OCI-LY1 (cell line): ENCODE results near the gene UBE2H.
"Not testable (repeated sequence)": the region's sequence is repeated elsewhere in the genome, so short reads cannot be mapped to it uniquely, and the experiment has no call there.

Experiments
- H2AFZ ChIP-seq: fragments of 200-600 bp; sonication (generic), shearing (Covaris generic); 2 replicates; pipeline ENCODE4 v1.6.0; 2014; ENCODE audit warnings: antibody characterized with exemption, mild to moderate bottlenecking, low read length
- H3F3A ChIP-seq: fragments of 200-600 bp; sonication (generic), shearing (Covaris generic); 2 replicates; pipeline ENCODE4 v1.6.0; 2014; ENCODE audit warnings: mild to moderate bottlenecking, antibody characterized with exemption, low read length, moderate library complexity; ENCODE audit not compliant: insufficient read depth
- H3K27ac ChIP-seq: fragments of 200-600 bp; sonication (generic); 2 replicates; pipeline ENCODE4 v1.5.1; 2014; ENCODE audit warnings: low read length, mixed run types, mild to moderate bottlenecking, low read depth; ENCODE audit not compliant: poor library complexity, severe bottlenecking
- H3K27me3 ChIP-seq: fragments of 200-600 bp; sonication (generic); 2 replicates; pipeline ENCODE4 v1.6.0; 2014; ENCODE audit warnings: antibody characterized with exemption, mild to moderate bottlenecking, low read length, moderate library complexity; ENCODE audit not compliant: insufficient read depth
- H3K36me3 ChIP-seq: fragments of 200-600 bp; sonication (generic); 2 replicates; pipeline ENCODE4 v1.6.1; 2014; ENCODE audit warnings: mild to moderate bottlenecking, antibody characterized with exemption, low read length, moderate library complexity, mixed read lengths; ENCODE audit not compliant: insufficient read depth
- H3K4me1 ChIP-seq: fragments of 200-600 bp; sonication (generic); 2 replicates; pipeline ENCODE4 v1.5.1; 2014; ENCODE audit warnings: mild to moderate bottlenecking, low read length, moderate library complexity; ENCODE audit not compliant: insufficient read depth, severe bottlenecking
- H3K4me2 ChIP-seq: fragments of 200-600 bp; sonication (generic), shearing (Covaris generic); 2 replicates; pipeline ENCODE4 v1.6.1; 2014; ENCODE audit warnings: low read length
- H3K4me3 ChIP-seq: fragments of 200-600 bp; sonication (generic); 2 replicates; pipeline ENCODE4 v1.5.1; 2014; ENCODE audit warnings: low read length, low read depth, mild to moderate bottlenecking, mixed read lengths; ENCODE audit not compliant: poor library complexity, severe bottlenecking
- H3K79me2 ChIP-seq: fragments of 200-600 bp; shearing (Covaris generic); 2 replicates; pipeline ENCODE4 v1.6.1; 2016; ENCODE audit warnings: mixed run types, low read length, mixed read lengths; ENCODE audit not compliant: insufficient read depth
- H3K9ac ChIP-seq: fragments of 200-600 bp; sonication (generic), shearing (Covaris generic); 2 replicates; pipeline ENCODE4 v1.6.1; 2014; ENCODE audit warnings: mild to moderate bottlenecking, low read length, mixed read lengths
- H3K9me2 ChIP-seq: fragments of 200-600 bp; sonication (generic), shearing (Covaris generic); 2 replicates; pipeline ENCODE4 v1.6.1; 2014; ENCODE audit warnings: low read depth, mild to moderate bottlenecking, low read length, mixed read lengths
- H3K9me3 ChIP-seq: fragments of 200-600 bp; shearing (Covaris generic); 2 replicates; pipeline ENCODE4 v1.6.1; 2014; ENCODE audit warnings: low read length, mixed read lengths
- H4K20me1 ChIP-seq: fragments of 200-600 bp; sonication (generic), shearing (Covaris generic); 2 replicates; pipeline ENCODE4 v1.6.0; 2016; ENCODE audit warnings: mild to moderate bottlenecking, low read length; ENCODE audit not compliant: insufficient read depth
- CTCF ChIP-seq: fragments of 200-600 bp; sonication (generic), shearing (Covaris generic); IDR thresholded peaks from 2 replicates; pipeline ENCODE4 v1.5.1; 2017; ENCODE audit warnings: mild to moderate bottlenecking, antibody characterized with exemption, low read length, moderate library complexity, mixed read lengths
- EZH2 ChIP-seq: fragments of 200-600 bp; sonication (generic), shearing (Covaris generic); IDR thresholded peaks from 2 replicates; pipeline ENCODE4 v1.8.0; 2017; ENCODE audit warnings: borderline replicate concordance, mixed run types, mild to moderate bottlenecking, antibody characterized with exemption, low read length, moderate library complexity, mixed read lengths

The UBE2H gene

GRCh38 chr7:129796186-129796775, 156.5 kb downstream of the UBE2H start:
- no peak overlapping the region for H3K4me3 ChIP-seq
- no peak overlapping the region for H2AFZ ChIP-seq
- H3F3A ChIP-seq: no peaks in the 10 kb centered on the region
- H4K20me1 ChIP-seq: no peaks in the 10 kb centered on the region
- H3K9me3 ChIP-seq: no peaks in the 10 kb centered on the region
- no peak overlapping the region for H3K27ac ChIP-seq
- TF ChIP-seq EZH2 (no peak), CTCF (no peak)
- H3K36me3 ChIP-seq: no peaks in the 10 kb centered on the region
- no peaks in the 10 kb centered on the region for H3K79me2 ChIP-seq
- H3K9me2 ChIP-seq: no peaks in the 10 kb centered on the region
- peaks cover 11% of the 10 kb centered on the region; the same call in 1 of the 2 replicates for H3K27me3 ChIP-seq
- no peak overlapping the region for H3K9ac ChIP-seq
- H3K4me1 ChIP-seq: no peaks in the 10 kb centered on the region
- H3K4me2 ChIP-seq: no peak overlapping the region

- H3K4me3 ChIP-seq, H3K4me1 ChIP-seq, H3F3A ChIP-seq, H3K4me2 ChIP-seq, H3K79me2 ChIP-seq, H3K9me3 ChIP-seq, H4K20me1 ChIP-seq, H3K9ac ChIP-seq, H3K27ac ChIP-seq, H3K9me2 ChIP-seq, H2AFZ ChIP-seq, H3K36me3 ChIP-seq: not testable (repeated sequence)
- H3K27me3 ChIP-seq: peaks cover 11% of the 10 kb centered on the region; the same call in 1 of the 2 replicates
Measured at GRCh38 chr7:129794461-129794860, 158.3 kb downstream of the UBE2H start.

- Histone ChIP-seq H3K27me3 (peaks cover 11% of the 10 kb centered on the region; the same call in 1 of the 2 replicates), H3F3A (no peaks in the 10 kb centered on the region), H2AFZ (no peak overlapping the region), H3K27ac (no peak overlapping the region), H3K9me3 (no peaks in the 10 kb centered on the region), H4K20me1 (no peaks in the 10 kb centered on the region), H3K4me3 (no peak overlapping the region), H3K9ac (no peak overlapping the region), H3K4me1 (no peaks in the 10 kb centered on the region), H3K36me3 (no peaks in the 10 kb centered on the region), H3K9me2 (no peaks in the 10 kb centered on the region), H3K79me2 (no peaks in the 10 kb centered on the region), H3K4me2 (no peak overlapping the region)
- no peak for TF ChIP-seq EZH2
- no peak for TF ChIP-seq CTCF
Measured at GRCh38 chr7:129793506-129794310, 159.1 kb downstream of the UBE2H start.
